ENCODE results near the gene PCSK2.

Gene PCSK2

GRCh38 chr20:17468073-17468840, 241.4 kb downstream of the PCSK2 start:
- TF ChIP-seq POLR2A (IDR thresholded peaks at IDR 0.05; ENCODE audit: low read depth, low read length) = no peak
- FAIRE-seq (no peak), DNase-seq (ENCODE audit: insufficient read length, low spot score) (no peak)

GRCh38 chr20:17469246-17470030, 242.6 kb downstream of the PCSK2 start:
- TF ChIP-seq POLR2A (IDR thresholded peaks at IDR 0.05; ENCODE audit: low read depth, low read length) = no peak
- FAIRE-seq (no peak), DNase-seq (ENCODE audit: insufficient read length, low spot score) (no peak)

GRCh38 chr20:17470521-17470920, 243.7 kb downstream of the PCSK2 start:
- no peak for FAIRE-seq
- no peak for TF ChIP-seq POLR2A (IDR thresholded peaks at IDR 0.05; ENCODE audit: low read depth, low read length)
- DNase-seq (ENCODE audit: insufficient read length, low spot score) = no peak

DNA sequence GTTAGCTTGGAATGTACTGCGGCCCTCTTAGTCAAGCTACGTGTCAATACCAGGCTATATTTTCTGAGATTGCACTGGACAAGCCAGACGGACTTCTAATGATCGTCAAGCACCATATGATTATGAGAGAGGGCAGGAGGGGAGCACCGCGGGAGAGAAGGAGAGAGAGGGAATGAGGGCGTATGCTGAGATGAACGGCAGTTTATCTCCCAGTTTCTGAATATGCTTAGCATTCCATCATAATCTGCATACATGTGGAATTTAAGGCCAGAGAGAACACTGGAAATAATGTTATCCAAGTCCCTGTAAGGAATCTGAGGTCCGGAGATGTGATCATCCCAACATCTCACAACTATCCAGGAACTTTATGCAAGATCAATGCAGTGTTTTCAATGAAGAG, 244.1 kb downstream of the PCSK2 start:
- TF ChIP-seq POLR2A (IDR thresholded peaks at IDR 0.05; ENCODE audit: low read depth, low read length) = no peak
- DNase-seq (ENCODE audit: insufficient read length, low spot score) = no peak
- no peak for FAIRE-seq

GRCh38 chr20:17471606-17472187, 244.9 kb downstream of the PCSK2 start:
- no peak for TF ChIP-seq POLR2A (IDR thresholded peaks at IDR 0.05; ENCODE audit: low read depth, low read length)
- DNase-seq (ENCODE audit: insufficient read length, low spot score) (no peak), FAIRE-seq (no peak)

GRCh38 chr20:17473659-17474058, 246.8 kb downstream of the PCSK2 start:
- no peak for TF ChIP-seq POLR2A (IDR thresholded peaks at IDR 0.05; ENCODE audit: low read depth, low read length)
- DNase-seq (ENCODE audit: insufficient read length, low spot score) (no peak), FAIRE-seq (no peak)

- DNase-seq (ENCODE audit: insufficient read length, low spot score) (no peak), FAIRE-seq (no peak)
- TF ChIP-seq POLR2A (IDR thresholded peaks at IDR 0.05; ENCODE audit: low read depth, low read length) = no peak
Measured at GRCh38 chr20:17479063-17479657, 252.3 kb downstream of the PCSK2 start.

- no peak for FAIRE-seq
- no peak for TF ChIP-seq POLR2A (IDR thresholded peaks at IDR 0.05; ENCODE audit: low read depth, low read length)
- no peak for DNase-seq (ENCODE audit: insufficient read length, low spot score)
Measured at GRCh38 chr20:17480696-17481095, 253.9 kb downstream of the PCSK2 start.

DNA sequence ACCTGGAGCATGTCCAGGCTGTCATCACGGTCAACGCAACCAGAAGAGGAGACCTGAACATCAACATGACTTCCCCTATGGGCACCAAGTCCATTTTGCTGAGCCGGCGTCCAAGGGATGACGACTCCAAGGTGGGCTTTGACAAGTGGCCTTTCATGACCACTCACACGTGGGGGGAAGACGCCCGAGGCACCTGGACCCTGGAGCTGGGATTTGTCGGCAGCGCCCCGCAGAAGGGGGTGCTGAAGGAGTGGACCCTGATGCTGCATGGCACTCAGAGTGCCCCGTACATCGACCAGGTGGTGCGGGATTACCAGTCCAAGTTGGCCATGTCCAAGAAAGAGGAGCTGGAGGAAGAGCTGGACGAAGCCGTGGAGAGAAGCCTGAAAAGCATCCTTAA, 254.8 kb downstream of the PCSK2 start:
- no peak for DNase-seq (ENCODE audit: insufficient read length, low spot score)
- FAIRE-seq = no peak
- TF ChIP-seq POLR2A (IDR thresholded peaks at IDR 0.05; ENCODE audit: low read depth, low read length) = no peak

DNA sequence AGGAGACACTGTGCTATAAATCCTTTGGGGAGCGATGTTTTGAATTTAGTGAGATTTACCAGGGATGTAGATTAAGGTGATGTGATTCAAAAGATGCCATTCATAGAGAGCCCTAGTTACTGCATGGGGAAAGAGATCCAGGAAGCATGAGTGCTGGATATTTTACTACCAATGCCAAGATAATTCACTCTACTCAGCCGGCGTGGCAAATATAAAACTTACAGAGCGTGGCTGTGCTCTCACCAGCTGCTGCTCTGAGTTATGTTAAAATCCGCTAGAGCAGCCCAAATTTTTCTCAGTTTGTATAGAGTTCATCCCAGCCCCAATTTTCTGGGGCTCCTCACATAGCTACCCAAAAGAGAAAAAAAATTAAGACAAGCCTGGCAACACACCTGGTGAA, 255.7 kb downstream of the PCSK2 start:
- FAIRE-seq (no peak), DNase-seq (ENCODE audit: insufficient read length, low spot score) (no peak)
- TF ChIP-seq POLR2A (IDR thresholded peaks at IDR 0.05; ENCODE audit: low read depth, low read length) = no peak

DNA sequence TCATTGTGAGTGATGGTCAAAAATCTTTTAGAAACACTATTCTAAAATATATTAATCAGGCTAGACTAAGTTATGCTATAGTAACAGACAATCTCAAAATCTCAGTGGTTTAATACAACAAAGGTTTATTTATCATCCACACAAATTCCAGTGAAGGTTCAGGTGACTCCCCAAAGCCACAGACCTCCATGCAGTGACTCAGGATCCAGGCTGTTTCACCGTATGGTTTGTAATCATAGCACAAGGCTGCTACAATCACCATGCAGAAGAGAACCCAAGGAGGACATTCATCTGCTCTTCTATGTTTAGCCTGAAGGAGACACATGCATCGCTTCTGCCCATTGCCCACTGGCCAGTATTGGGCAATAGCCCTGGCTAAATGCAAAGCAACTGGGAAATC, 258.2 kb downstream of the PCSK2 start:
- DNase-seq (ENCODE audit: insufficient read length, low spot score) (no peak), FAIRE-seq (no peak)
- no peak for TF ChIP-seq POLR2A (IDR thresholded peaks at IDR 0.05; ENCODE audit: low read depth, low read length)

DNA sequence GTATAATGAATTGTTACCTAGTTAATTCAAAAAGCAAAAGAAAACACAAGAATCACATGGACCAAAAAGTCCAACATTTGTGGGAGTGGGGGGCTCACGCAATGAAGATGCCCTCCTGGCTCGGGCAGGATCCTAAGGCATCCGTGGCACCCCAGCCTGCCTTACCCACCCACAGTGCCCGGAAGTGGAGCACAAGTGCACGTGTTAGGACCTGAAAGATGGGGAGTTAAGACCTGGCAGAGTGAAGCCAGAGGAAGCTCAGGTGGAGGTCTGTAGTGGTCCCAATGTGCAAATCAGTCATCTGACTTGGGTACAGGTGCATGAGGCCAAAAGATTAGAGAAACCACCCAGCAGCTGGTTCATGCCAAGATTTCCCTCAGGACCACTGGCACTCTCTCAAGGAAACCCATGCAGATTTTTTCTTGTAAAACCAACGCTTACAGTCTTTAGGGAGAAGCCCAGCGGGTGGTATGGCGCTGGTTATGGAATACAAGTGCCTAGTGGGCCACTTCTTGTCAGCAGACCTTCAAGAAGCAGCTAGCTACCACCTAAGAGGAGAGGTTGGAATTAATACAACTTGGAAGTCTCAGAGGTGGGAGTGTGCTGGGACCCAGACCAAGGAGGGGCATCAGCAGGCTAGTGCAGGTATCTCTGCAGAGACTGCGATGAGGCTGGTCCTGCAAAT, 262.2 kb downstream of the PCSK2 start:
- DNase-seq (ENCODE audit: insufficient read length, low spot score) = no peak
- no peak for FAIRE-seq
- TF ChIP-seq POLR2A (IDR thresholded peaks at IDR 0.05; ENCODE audit: low read depth, low read length) = no peak

GRCh38 chr20:17490501-17490900, 263.7 kb downstream of the PCSK2 start:
- TF ChIP-seq POLR2A (IDR thresholded peaks at IDR 0.05; ENCODE audit: low read depth, low read length) = no peak
- no peak for DNase-seq (ENCODE audit: insufficient read length, low spot score)

GRCh38 chr20:17491041-17491440, 264.2 kb downstream of the PCSK2 start:
- DNase-seq (ENCODE audit: insufficient read length, low spot score) (no peak), FAIRE-seq (no peak)
- no peak for TF ChIP-seq POLR2A (IDR thresholded peaks at IDR 0.05; ENCODE audit: low read depth, low read length)

More at GRCh38 chr20:17490501-17490900, 263.7 kb downstream of the PCSK2 start:
- no peak for FAIRE-seq
